Stimulated activated CD8-positive, alpha-beta memory T cell treated with anti-CD3 and anti-CD28 coated beads, Interleukin-2, amount 100 ng/mL, for 1 hour (primary cell): ENCODE data around the gene SNED1.

ENCODE experiments used
- DNase-seq, 2 donors: peaks; one replicate each; pipeline ENCODE4 v3.0.0-alpha.2; 2020; ENCODE audit warnings: low read depth in 2 of 2

Gene SNED1

DNA sequence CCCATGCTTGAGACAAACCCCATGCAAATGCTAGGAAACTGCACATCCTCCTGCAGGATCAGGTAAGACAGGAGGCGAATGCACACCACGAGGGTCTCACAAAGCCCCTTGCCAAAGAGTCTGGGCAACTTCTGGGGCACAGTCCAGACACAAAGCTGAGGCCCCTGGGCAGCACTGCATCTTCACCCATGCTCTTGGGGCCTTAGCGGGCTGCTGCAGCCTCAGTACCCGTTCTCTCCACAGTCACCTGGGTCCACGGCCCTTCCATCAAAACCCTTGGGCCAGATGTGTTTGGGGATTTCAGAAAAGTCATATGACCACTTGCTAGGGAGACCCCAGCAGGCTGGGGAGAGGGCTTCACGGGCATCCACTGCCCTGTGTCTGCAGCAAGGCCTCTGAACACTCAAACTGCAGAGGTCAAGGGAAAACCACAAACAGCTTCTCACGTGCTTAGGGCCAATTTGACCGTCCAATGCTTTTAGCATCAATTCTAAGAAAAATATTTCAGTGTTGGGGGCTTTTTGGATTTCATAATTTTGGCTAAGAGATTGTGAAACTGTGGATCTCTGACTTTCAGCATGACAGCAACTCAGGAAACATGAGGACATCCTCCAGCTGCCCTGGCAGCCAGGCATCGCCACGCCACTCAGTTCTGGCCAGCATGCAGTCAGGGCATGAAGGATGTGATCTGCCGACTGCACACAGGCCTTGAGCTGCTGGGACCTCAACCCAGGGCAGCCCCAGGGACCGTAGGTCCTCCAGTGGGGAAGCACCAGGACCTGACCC lies 130.9 kb downstream of the SNED1 start:
- no peak for DNase-seq

DNA sequence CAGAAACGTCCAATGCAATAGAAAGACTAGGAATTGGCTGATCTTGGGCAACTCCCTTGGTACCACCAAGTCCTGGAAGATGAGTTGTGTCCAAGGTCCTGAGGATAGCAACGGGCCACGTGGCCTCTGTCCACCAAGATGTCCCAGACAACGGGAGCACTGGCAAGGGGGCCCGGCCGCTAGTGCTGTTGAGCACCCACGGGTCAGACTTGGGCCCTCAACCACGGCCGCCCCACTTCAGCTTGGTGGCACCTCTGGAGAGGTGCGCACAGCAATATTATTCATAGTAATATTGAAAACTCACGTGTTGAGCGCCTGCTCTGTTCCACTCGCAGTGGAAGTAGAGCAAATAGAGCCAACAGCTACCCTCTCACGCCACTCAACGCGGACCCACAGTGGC lies 131.9 kb downstream of the SNED1 start:
- DNase-seq = no peak

DNA sequence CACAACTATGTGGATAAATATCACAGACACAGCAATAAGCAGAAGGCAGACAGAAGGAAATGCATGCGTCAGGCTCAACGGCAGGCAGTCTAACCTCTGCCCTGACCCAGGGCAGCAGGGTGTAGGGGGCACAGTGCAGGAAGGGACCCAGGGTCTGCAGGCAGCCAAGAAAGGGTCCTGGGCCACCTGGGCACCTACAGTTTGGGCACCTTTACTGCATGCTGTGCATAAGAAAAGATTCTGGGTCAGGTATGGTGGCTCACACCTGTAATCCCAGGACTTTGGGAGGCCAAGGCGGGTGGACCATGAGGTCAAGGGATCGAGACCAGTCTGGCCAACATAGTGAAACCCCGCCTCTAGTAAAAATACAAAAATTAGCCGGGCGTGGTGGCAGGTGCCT lies 133.1 kb downstream of the SNED1 start:
- DNase-seq = no peak

DNA sequence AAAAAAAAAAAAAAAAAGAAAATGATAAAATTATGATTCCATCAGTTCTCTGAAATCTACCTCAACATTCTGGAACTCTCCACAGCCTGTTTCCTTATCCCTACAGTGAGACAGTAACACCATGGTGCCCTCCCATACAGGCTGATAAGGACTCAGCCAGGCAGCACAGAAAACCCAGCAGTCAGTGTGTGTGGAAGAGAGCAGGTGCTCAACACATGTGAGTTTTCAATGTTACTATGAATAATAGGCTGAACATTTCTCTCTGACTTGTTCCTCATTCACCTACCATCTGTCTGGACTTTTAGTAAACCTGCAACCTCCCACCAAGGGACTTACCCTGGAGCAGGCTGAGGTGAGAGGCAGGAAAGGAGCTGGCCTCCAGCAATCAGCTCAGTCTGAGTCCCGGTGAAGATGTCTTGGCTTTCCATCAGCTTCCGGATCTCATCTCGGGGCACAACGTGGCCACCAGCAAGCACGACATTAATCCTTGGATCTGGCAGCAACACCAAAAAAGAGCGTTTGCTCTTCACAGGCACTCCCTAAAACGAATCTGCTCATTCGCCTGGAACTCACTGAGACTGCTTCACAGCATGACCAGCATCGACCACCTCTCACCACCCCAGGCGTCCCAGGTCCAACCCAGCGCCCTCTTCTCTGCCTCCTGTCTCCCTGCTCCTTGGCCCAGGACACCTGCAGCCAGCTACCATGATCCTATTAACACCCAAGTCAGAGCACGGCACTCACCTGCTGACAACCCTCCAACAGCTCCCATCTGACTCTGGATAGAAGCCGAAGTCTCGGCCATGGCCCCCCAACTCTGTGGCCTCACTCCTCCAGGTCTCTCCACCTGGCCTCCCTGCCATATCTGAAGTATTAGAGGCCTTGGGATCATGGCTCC lies 134.4 kb downstream of the SNED1 start:
- no peak for DNase-seq

DNA sequence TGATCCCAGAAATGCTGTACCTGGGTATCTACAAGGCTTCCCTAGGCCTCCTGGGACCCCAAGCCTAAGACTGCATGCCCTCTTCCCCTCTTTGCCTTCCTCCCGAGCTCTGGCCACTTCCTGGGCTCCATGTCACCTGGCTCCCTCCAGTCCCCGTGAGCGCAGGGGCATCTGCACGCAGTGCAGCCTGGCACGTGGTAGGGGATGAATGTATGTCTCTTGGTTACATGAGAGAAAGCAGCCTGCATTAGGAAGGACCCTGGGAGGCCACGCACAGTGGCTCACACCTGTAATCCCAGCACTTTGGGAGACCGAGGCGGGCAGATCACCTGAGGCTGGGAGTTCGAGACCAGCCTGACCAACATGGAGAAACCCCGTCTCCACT lies 135.0 kb downstream of the SNED1 start:
- no peak for DNase-seq

DNA sequence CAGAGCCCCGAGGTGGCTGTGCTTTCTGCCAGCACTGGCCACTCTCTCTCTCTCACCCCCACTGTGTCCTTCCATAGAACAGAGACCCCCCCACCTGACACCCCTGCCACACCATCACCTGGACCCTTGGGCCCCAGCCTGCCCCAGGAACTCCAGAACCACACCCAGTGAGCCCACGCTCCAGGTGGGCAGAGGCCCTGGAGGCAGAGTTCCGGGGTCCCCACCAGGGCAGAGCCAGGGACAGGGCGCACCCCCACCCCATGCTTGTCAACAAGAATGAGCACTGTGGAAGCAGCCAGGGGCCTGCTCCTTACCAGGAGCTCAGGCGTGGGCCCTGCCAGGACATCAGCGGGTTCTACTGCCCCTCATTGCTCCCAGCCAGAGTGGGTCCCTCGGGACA lies 136.3 kb downstream of the SNED1 start:
- DNase-seq = no peak

DNA sequence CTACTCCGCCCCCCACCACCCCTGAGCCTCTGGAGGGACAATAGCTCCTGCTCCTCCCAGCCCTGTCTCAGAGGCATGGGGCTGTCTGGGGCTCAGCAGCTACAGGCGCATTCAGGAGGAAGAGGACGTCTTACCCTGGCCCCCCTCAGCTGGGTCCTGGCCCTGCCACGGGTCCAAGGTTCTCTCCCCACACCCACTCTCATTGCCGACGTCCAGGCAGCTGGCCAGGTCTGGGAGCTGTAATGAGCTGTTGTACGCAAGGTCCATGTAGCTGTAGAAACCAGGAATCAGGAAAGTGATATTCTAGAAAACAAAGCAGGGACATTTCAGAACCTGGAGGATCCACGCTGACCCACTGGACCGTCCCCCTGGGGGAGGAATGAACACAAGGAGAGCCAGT lies 137.3 kb downstream of the SNED1 start:
- DNase-seq = no peak

DNA sequence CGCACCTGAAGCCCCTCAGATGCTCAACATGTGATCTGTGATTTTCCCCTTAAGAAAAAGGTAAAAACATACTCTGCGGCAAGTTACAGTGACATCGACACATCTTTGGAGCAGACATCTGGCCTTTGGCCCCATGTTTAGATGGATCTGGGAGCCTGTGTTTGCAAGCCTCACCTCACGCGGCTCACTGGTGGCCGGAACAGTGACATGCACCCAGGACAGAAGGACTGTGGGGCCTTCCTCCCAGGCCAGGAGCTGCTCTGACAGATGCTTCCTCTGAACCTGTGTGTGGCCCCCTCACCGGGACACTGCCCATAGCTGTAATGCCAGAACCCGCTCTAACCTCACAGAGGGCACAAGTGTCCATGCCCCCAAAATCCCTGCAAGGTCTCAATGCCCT lies 137.8 kb downstream of the SNED1 start:
- DNase-seq = no peak

DNA sequence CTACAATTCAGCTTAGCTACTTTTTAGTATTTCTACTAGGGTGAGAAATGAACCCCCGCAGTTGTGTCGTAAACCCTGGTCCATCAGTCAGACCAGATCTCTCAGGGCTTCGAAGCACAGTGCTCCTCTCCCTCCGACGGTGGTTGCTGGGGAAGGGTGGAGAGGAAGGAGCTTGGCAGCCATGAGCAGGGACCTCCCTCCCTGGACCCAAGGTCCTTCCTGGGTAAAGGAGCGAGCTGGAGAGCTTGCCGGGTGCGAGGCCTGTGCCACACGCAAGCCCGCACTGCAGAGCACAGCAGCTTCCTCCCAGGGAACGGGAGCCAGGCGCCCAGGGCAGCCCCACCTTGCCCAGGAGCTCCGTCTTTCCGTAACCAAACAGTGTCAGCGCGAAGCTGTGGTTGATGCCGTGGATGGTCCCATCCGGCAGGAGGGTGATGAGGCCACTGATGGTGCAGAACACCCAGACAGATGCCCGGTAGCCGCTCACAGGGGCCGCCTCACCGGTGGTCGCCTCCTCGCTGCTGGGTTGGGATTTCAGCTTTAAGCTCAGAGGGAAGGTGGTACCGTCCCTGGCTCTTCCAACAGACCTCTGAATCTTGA lies 138.3 kb downstream of the SNED1 start:
- no peak for DNase-seq

DNA sequence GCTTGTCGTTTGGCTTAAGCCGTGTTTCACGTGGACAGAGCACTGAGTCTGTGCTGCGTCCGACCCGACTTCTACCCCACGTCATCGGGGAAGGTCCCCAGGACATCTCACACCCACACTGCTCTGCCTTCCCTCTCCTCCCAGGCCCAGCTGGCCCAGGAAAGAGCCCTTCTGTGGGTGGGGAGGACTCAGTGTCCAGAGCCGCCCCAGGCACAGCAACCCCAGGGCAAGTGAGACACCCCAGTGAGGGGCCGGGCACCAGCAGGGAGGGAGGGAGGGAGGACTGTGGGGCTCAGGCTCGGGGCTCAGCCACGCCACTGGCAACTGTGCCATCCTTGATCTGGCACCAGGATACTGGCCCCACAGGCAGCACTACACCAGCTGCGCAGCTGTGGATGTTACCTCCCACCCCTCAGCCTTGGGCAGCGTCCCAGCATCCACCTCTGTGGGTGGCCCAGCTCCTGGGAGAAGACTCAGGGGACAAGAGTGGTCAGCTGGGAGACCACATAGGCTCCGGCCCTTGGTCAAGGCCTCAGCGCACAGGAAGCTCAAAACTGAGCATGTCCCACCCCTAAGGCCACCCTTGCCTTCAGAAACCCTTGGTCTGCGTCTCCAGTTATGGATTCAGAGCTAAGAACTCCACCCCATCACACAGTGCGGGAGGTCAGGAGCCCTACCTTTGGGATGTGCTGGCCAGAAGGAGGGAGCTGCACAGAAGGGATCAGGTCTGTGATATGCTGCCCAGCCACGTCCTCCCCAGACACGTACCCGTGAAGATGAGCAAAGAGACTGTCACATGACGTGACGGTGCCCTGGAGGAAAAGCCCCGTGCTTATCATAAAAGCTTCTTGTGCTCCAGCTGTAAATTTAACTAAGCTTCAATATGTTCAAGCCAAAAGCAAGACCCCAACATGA lies 139.1 kb downstream of the SNED1 start:
- DNase-seq = no peak

DNA sequence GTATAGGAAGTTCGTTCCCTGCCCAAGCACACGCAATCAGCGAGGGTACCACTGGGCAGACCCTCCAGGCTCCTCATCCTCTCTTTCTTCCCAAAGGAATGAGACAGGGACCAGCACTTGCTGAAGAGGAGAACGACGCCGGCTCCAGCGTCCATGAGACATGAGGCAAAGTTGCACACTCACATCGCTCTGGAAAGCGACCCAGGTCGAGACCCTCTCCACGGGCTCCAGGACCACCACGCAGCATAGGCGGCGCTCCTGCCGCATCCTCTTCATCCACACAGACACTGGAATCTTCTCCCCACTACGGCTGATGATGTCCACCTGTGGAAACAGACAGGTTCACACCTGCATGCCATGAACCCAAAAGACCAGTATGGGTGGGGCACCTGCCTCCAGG lies 140.1 kb downstream of the SNED1 start:
- no peak for DNase-seq

DNA sequence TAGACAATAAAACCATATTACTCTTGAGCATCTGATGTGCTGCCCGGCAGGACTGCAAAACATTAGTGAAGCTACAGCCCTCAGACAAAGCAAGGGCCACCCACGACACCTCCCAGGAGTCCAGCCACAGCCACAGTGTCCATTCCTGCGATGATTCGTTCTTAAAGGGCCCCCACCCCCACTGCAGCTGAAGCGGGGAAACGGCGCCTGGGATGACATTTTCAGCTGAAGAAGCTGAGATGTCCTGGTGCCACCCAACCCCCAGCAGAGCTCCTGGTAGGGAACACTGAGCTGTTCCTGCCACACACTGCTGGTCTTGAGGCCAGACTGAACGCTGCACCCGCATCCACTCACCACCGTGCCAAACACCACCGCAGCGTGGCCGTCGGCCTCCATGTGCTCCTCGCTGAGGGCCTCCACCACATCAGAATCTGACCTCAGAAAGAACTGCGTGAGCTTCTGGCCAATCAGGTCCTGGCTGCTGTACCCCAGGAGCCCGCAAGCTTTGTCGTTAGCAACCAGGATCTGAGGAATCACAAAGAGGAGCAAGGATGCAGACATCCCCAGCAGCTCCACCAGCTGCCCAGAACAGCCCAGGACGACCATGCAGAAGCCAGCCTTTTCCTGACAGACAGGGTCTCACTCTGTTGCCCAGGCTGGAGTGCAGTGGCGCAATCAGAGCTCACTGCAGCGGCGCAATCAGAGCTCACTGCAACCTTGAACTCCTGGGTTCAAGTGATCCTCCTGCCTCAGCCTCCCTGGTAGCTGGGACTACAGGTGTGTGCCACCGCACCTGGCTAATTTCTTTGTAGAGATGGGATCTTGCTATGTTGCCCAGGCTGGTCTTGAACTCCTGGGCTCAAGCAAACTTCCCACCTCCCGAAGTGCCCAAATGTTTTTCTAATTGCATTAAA lies 141.4 kb downstream of the SNED1 start:
- no peak for DNase-seq

DNA sequence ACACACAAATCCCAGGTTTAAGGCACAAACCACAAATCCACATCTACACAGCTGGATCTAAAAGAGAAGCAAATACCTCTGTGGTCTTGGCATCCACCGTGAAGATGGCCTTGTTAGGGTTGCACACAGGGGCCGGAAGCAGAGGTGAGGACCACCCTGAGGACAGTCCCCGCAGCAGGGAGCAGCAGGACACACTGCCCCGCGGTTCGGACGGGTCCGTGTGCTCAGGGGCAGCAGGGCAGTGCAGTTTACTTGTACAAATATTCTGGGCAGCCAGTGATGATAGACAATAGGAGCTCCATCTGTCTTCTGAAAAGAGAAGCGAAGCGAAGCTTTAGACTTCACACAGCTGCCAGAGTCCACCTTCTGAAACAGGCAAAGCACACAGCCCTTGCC lies 142.0 kb downstream of the SNED1 start:
- DNase-seq = no peak

DNA sequence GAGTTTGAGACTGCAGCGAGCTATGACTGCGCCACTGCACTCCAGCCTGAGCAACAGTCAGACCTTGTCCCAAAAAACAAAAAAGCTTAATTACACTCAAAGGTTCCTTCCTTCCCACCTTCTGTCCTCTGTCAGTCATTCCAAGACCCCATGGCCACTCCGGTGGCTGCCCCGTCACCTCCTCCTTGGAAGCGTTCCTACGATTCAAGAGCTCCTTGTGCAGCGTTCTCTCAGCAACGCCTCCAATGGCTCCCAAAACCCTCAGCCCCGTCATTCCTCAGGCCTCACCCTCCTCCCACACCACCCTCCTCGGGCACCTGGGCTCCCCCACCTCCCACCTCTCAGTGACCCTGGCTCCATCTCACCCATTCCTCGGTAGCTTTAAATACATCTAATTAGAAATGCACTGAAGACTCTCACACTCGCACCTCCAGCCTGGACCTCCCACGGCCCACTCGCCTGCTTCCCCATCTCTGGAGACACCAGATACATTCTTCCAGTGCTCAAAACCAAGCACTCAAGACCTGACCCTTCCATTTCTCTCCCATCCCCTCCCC lies 142.9 kb downstream of the SNED1 start:
- DNase-seq = no peak

DNA sequence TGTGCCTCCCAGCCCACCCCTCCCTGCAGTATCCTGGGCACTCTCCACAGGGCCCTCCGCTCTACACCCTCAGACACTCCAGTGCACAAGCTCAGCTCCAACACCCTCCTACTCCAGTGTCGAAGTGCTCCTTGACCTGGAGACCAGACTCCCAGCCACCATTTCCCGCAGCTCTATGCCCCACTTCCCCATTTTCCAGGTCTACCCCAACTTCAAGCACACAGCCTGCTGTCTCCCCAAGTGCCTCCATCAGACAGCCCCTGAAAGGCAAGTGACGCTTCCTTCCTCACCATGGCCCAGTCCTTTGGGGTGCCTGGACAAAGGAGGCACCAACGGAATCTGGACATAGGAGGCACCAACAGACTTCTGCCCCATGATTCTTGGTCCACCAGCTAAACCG lies 143.6 kb downstream of the SNED1 start:
- no peak for DNase-seq

DNA sequence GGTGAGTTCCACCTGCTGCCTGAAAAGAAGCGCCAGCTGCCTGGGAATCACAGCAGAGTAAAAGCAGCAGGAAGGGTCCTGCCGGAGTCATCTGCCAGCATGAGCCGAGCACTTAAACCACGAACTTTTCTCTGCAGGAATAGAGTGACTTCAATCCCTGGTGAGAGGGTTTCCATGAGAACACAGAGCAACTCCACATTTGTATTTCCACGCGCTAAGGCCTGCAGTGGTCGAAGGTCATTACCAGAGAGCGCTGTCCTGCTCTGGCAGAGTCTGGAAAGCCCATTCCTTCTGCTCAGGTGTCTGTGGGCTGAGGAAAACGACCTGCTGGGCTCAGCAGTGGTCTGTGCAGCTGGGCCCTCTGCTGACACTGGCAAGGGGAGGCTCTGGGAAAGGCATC lies 144.2 kb downstream of the SNED1 start:
- DNase-seq = no peak
